Measurements from ENCODE around the gene TMEM164.

The TMEM164 gene

DNA sequence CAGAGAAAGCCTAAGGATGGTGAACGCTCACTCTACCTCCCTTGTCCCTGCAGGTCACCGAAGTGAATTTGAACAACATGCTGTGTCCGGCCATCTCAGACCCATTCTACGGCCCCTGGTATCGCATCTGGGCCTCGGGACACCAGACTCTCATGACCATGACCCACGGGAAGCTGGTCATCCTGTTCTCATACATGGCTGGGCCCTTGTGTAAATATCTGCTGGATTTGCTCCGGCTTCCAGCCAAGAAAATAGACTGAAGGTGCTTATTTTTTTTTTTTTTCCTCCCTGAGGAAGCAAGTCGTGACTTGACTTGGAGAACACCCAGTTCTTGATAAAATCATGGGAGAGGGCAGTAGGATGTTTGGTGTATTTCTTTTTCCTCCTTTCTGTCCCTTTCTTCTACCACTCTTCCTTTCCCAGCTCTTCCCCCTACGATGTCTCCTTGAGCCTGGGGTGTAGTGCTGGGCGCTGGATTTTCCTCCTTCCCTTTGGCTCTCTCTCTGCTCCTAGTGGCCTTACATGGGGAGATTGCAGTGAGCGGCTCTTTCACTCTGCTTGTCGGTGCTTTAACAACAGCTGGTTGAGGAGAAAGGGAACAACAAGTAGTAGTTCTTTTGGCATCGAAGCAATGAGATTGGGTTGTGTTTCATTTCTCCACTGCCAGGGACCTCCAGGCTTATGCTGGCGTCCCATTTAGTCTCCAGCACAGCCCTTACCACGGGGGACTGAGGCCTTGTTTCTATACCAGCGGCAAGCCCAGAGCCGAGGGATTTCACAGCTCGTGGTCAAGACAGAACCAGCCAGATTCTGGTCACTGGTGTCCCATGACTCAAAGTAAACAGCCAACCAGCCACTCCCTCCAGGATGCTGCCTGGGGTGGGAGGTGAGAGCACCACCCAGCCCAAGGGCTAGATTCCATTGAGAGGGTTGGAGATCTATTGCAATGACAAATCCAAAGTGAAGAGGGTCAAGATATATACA, 170.6 kb downstream of the TMEM164 start:
- no peak for DNase-seq

DNA sequence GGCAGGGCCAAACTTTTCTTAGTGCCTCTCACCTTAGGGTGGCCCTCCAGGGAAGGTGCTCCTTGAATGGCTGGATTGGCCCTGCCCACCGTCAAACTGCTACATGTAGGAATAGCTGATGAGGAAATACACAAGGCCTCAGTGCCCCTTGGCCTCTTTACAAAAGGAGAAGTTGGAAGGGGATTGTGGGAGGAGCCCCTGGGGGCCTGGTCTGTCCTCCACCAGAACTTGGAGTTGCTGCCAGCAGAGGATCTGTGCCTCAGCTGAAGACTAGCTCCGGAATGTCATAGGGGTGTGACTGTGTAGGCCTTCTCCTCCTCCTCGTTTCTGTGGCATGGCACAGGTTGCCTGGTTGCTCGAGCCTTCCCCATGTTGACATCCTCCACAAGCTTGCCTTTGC, 172.2 kb downstream of the TMEM164 start:
- no peak for DNase-seq

DNA sequence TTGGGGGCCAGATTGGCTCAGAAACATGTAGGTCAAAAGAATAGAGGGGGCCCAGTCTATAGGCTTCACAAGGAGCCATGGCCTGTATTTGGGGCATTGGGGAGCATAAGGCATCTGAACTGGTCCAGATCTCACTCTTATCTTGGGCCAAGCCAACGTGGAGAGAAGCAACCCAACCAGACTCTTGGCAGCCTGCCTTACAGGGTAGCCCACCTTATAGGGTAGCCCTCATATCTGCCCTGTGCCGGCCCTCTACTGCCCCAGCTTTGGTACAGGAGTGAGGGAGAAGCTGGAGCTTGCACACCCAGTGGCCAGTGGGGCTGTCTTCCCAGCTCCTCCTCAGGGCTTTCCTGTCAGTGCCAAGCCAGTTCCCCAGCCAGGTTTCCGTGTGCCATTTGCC, 172.8 kb downstream of the TMEM164 start:
- no peak for DNase-seq

DNA sequence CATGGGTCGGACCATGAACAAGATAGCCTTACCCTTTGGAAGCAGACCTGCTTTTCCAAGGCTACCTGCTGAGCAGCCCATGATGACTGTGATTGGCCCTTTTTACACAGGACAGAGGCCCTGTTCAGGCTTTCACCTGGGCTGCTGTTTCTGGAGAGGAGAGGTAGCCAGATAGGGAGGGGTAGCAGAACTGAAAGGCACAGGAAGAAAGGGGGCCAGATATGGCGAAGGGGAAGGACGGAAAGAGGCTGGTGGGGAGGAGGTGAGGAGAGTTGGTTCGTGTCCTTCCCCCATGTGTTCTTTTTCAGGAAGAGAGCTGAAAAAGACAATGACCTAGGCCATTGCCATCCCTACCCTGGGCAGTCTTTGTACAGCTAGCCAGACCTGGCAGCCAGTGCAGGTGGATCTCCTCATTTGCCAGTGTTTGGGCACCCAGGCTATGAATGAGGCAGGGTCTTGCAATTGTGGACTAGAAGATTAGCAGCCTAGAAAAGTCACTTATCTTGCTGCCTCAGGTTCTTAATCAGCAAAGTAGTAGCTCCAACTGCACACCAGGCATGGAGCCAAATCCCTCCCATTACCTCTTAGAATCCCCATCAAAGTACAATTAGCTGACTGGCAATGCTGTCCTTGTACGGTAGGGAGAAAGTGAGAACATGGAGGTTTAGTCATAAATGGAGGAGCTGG, 175.4 kb downstream of the TMEM164 start:
- DNase-seq = no peak

DNA sequence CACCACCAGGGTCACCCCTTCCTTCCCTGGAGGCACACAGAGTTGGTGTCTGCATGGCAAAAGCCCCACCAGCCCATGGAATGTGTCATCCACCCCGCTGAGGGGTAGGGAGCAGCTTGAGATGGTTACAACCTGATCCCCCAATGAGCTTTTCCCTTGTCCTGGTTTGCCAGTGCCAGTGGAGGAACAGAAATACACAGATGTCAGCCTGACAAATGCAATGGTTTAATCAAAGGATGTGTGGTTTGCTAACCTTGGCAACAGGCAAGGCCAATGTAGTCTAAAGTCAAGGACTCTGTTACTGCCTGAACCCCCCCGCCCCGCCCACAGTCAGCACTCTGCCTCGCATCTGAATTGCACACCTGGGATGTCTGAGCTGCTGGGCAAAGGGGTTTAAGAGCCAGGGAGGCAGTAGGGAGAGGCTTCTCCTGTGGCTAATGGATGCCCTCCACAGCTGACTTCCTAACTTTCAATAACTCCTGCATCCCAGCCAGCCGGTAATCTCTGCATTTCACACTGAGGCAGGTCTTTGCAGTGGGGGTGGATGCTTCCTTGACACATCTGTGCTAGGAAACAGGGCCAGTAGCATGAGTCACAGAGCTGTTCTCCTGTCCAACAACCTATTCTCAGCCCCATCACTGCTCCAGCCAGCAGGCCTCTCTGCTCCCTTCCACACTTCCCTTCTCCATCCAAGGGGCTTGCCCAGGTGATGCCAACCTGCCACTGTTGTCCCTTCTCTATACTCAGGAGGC, 177.4 kb downstream of the TMEM164 start:
- peak; percentile 52 for DNase-seq

DNA sequence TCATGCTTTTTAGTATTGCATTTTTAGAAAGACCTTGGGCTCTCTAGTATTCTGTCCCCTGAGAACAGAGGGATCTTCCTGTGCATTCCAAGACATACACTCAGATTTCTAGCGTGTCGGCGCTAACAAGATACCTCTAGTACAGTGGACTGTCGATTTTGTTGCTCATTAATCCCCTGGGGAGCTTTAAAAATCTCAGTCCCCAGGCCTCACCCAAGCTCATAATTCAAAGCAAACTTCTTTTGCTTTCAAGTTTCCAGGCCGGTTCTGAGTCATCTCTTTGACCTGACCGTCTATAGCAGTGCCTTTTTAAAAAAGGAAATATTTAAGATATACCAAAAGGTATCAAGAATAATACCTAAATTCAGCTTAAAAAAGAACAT, 178.0 kb downstream of the TMEM164 start:
- no peak for DNase-seq

DNA sequence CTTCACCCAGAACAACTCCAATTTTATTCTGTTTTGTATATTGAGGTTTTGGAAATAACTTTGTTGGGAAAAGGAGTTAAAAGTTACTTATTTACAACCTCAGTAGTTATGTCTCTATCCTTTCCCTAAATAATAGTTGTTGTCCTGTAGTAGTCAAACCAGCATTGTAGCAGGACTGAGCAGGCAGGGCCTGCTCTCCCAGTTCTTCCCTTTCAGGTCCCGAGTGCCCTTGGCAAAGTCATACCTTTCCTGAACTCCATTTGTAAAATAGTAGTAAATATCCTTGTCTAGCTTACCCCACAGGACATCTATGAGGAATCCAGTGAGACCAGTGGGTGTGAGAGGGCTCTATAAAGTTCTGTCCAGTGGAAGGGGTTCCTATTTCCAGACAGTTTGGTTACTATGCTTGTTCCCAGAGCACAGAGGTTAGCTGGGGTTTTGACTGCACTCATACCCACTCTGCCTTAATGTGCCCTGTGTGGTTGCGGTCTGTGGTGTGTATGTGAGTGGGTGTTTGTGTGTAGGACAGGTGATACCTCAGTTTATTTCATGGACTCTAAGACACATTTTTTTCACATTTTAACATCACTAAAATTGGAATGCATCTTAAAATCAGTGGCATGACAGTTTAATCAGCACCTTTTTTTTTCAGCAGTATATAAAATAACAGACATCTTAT, 178.7 kb downstream of the TMEM164 start:
- DNase-seq = no peak

DNA sequence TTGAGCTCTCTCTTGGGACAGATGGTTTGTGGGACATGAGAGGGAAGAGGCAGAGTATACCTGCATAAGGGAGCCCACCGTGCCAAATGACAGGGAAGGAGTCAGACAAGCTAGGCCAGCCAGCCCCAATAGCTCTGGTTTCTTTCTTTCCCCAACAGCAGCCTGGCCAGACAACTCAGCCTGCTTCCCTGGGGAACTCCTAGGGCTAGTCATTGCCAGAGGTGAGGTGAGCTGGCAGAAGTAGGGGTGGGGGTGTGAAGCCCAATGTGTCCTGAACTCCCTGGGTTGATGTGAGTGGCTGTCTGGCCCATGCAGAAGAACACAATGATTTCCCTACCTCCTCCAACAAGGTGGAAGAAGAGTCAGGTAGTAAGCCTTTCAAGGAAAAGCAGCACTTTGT, 179.4 kb downstream of the TMEM164 start:
- no peak for DNase-seq

DNA sequence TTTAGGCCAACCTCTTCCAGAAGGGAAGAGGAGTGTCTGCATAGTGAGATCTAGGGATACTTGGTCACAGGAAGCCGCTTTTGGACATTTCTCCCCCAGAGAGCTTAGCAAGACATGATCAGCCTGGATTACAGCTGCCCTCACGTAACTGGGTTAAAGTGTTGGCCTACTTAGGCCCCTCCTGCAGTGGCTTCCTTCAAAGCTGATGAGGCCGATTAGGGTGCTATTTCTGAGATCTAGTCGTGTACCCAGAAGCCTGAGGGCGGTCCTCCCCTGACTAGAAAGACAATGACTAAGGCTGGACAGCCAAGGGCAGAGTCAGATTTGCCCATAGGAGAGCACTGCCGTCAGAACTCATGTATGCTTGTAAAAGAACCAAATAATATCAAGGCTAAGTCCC, 180.0 kb downstream of the TMEM164 start:
- no peak for DNase-seq

DNA sequence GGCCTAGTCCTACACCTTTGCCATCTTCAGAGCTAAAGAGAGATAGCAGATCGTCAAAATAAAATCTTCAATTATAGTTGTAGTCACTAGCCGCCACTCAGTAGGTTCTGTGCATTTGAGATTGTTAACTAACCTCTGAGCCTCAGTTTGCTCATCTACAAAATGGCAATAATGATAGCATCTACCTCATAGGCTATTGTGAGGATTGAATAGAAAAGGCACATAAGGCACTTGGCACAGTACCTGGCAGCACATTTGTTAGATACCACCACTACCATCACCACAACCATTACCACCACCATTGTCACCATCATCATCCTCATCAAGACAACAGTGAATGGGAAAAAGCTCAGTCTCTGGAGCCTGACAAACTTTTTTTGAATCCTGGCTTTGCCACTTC, 180.4 kb downstream of the TMEM164 start:
- DNase-seq = no peak

DNA sequence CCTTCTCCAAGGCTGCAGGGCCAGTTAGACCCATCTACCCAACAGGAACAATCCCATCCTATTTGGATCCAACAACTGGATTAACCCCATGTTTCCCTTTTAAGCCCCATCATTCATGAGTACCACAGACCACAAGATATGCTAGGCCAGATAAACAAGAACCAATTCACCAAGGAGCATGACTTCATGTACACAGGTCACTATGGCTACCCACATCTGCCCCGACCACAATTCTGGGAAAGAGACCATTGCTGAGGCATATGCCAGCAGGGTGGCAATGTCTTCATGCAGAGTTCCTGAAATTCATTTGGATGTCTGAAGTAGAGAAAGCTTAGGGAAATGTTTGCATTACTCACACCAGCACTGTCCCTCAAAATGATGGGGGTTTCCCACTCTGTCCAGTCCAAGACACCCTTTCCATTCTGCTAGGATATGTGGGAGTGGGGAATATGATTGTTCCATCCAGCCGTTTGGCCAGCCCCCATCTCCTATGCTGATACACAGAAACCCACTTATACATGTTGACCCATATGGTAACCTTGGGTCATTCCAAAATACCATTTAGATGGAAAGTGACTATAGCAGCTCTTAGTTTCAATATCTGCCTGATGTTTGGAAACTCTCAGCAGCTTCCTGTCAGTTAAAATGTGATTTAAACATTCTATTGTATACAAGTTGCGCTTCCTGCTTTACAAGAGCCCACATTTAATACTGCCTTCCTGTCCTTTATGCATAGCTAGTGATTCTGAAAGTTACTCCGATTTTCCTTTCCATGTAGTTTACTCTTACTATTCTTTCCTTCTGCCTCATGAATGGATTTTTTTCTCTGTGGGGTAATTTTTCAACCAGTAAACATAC, 186.0 kb downstream of the TMEM164 start:
- DNase-seq = no peak

DNA sequence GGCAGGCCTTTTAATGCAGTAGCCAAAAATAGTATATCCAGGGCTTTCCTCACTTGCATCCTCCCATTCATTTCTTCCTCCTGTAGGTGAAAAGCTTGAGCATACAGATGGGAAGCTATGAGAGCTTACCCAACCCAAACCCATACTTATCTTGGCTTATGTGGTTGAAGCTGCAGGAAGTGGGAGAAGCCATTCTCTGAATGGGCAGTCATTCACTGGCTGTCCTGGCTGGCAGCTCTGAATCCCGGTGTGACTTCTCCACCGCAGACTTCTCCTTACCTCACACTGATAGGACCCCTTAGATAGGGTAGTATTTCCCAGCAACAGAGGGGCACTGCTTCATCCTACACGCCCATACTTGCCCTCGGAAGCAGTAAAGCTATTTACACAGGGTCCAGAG, 189.6 kb downstream of the TMEM164 start:
- DNase-seq = no peak

DNA sequence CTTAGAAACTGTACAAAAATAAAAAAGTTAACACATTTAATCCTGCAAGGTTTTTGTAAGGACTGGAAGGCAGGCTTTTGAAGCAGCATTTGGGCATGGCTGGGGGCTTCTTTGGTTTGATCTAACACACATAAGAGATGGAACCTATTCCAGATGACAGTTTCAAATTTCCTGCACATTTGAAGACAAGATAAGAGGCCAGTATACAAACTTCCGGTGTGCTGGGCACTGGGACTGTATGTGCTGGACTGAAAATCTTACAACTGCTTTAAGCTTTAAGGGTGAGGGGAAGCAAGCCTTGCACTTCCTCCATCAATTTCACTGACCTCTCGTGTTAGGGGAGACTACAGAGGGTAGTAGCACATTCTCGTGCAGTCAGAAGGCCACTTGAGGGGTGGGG, 192.1 kb downstream of the TMEM164 start:
- no peak for DNase-seq

DNA sequence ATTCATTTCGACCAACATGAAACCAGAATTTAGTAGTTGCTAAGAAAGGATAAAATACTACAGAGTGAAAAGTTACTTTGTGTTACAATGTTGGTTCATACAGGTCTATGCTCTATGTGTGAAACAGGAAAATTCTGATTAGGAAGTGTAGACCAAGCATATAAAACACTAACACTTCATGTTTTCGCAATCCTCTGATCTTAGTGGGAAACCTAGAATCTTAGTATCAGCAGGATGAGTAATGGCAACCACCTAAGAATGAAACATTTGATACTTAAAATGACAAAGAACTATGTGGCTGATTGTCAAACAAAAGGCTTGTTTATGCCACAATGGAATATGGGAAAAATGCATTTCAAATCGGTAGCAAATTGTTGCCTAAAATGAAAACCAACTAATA, 198.9 kb downstream of the TMEM164 start:
- no peak for DNase-seq

DNA sequence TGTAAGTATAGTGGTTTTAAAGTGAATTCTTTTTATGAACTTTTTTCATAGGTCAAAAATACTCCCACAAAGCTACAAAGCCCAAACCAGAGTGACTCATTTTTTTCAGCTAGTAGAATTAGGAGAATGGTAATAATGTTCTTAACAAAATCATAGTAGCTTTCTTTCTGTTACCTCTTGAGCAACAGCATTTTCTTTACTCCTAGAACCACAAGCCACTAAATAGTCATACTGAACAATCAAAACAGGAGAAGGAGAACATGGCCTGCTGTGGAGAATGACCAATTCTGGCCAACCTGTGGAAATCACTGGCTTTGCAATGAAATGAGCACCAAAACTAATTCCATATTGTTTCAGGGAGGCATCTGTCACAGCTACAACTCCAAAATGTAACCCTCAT, 202.1 kb downstream of the TMEM164 start:
- DNase-seq = no peak

DNA sequence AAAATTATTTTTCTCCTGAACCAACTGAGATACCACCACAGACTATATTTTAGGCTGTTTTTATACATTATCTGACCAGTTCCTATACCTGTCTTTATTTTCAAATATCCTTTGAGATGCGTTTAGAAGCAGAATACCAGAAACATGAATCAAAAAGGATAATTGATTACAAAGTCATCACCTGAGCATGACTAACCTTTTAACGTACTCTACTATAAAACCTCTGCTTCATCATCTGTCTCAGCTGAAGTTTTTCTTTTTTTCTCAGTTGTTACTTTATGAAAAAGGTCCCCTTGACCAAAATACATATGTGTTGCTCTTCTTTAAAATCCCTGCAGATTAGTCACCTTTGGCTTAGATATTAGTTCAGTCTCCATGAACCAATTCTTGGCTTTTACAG, 205.2 kb downstream of the TMEM164 start:
- DNase-seq = no peak

DNA sequence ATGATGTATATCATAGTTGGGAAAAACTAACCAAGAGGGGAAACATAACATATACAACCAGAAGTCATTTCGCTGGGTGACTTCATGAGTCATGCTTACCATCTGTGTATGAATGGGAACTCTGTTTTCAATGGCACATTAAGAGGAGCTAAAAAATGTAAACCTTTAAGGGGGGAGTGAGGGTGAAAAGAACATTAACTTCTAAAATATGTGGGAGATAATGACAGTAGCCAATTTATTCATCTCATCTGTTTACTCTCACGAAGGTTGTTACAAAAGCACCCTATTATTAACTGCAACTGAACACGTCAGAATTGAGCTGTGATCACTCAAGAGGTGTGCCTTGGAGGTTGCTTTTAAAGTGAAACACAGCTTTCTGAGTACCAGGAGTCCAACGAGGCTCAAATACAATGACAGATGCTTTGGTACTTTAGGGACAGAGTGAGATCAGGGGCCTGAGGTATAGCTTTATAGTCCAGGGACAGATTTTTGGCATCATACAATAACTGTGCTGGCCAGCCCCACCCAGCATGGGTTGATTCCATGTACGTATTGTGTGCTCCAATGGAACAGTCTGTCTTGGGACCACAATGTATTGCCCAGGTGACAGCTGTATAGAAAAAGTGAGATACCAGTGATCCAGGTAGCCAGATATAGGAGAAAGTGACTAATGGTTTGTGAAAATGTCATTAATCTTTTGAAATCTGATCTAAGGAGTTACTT, 207.7 kb downstream of the TMEM164 start:
- no peak for DNase-seq

DNA sequence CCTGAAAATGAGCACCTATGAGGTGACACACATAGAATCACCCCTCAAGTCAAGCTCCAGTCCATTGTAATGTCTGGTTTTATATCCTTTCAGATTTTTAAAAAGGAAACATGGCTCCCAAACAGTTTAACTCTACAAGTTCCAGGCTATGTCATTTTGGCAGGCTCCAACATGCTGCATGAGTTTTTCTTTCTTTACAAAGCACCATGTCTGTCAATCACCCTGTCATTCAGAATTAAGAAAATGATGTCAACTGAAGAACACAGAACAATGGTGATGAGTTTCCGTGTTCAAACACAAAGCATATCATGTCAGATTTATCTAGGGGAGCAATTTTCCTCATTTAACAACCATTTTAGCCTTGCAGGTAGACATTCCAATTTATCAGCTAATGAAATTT, 208.4 kb downstream of the TMEM164 start:
- no peak for DNase-seq

DNA sequence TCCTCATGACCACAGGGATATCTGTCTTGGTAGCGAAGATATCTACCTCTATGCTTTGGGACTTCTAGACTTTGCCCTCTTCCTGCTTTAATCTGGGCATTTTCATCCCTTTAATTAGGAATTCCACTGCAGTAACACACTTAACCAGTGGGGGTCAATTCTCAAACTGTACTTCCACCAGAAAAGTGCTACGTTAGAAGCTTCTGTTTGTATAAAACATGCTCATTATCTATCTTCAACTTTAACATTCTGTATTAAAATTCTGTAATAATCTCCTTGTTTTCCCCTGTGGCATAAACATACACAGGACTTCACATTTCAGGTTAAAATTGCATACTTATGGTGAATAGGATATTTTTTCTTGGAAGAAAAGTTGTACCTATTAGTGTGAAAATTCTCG, 209.4 kb downstream of the TMEM164 start:
- DNase-seq = no peak

DNA sequence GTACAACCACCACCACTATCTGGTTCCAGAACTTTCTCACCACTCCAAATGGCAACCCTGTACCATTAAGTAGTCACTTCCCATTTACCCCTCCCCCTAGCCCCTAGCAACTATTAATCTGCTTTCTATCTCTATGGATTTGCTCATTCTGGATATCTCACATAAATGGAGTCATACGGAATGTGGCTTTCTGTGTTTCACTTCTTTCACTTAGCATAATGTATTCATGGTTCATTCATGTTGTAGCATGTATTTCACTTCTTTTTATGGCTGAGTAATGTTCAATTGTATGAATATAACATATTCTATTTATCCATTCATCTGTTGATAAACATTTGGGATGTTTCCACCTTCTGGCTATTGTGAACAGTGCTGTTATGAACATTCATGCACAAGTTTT, 210.3 kb downstream of the TMEM164 start:
- DNase-seq = no peak

DNA sequence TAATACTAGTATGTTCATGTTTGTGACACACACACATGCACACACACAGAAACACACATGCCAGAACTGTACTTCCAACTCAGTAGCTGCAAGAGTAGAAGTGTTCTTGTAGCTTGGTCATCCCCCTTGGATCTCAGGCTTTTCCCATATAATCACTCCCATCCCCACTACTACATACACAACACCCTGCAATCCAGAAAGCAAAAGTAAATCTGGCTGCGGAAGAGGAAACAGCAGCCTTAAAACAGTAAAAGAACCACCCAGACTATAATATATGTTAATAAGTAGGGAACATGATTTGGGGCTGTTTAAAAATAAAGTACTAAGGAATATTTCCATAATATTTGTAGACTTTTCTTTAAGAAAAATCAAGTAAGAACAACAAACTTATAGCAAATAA, 211.8 kb downstream of the TMEM164 start:
- DNase-seq = no peak
